GM21381 (cell line): ENCODE data around the gene EPS8L1.
"Not testable (repeated sequence)": the region's sequence is repeated elsewhere in the genome, so short reads cannot be mapped to it uniquely, and the experiment has no call there.

Experiments used
- ATAC-seq: cut with Tn5 transposase; IDR thresholded peaks from one replicate; pipeline ENCODE4 v1.9.1; 2021; ENCODE audit warnings: mild to moderate bottlenecking, moderate library complexity; ENCODE audit not compliant: unreplicated experiment

EPS8L1 gene

GRCh38 chr19:55050749-55051532 lies 24.7 kb upstream of the EPS8L1 start:
- ATAC-seq: no peak

- no peak for ATAC-seq
These were observed 21.9 kb upstream of the EPS8L1 start for GRCh38 chr19:55053735-55054134.

GRCh38 chr19:55056827-55057226 lies 18.8 kb upstream of the EPS8L1 start:
- ATAC-seq: no peak

GRCh38 chr19:55058781-55059610 lies 16.7 kb upstream of the EPS8L1 start:
- ATAC-seq: no peak

- not testable (repeated sequence) for ATAC-seq
These were observed 15.4 kb upstream of the EPS8L1 start for GRCh38 chr19:55060287-55060686.

GRCh38 chr19:55062735-55063491 lies 12.8 kb upstream of the EPS8L1 start, which contains the start of gene RDH13:
RDH13 (minus strand) TSS chr19:55063148; CDS start chr19:55063032, 116 bp downstream.
- peak; percentile 89 for ATAC-seq

GRCh38 chr19:55063492-55063843 lies 12.2 kb upstream of the EPS8L1 start:
- ATAC-seq: no peak

GRCh38 chr19:55065516-55065915 lies 10.2 kb upstream of the EPS8L1 start:
- ATAC-seq: not testable (repeated sequence)

GRCh38 chr19:55066107-55066709 lies 9.5 kb upstream of the EPS8L1 start:
- no peak for ATAC-seq

- no peak for ATAC-seq
These were observed 7.8 kb upstream of the EPS8L1 start for GRCh38 chr19:55067869-55068268.

GRCh38 chr19:55068950-55069864 lies 6.5 kb upstream of the EPS8L1 start:
- ATAC-seq: no peak

- no peak for ATAC-seq
These were observed 5.8 kb upstream of the EPS8L1 start for GRCh38 chr19:55069865-55070197.

GRCh38 chr19:55070466-55071128 lies 5.1 kb upstream of the EPS8L1 start:
- no peak for ATAC-seq

- no peak for ATAC-seq
These were observed 4.6 kb upstream of the EPS8L1 start for GRCh38 chr19:55071129-55071502.

- no peak for ATAC-seq
These were observed 3.8 kb upstream of the EPS8L1 start for GRCh38 chr19:55071913-55072312.

GRCh38 chr19:55076321-55076720 lies 652 bp downstream of the EPS8L1 start:
- no peak for ATAC-seq

- no peak for ATAC-seq
These were observed 1.4 kb downstream of the EPS8L1 start for GRCh38 chr19:55077106-55077505.

GRCh38 chr19:55078996-55079395 lies 3.3 kb downstream of the EPS8L1 start:
- ATAC-seq: no peak

GRCh38 chr19:55079400-55080038 lies 3.9 kb downstream of the EPS8L1 start:
- no peak for ATAC-seq
